K562 (cell line): ENCODE results near the gene PPP1R13L. TPM values are rescaled to one million over a fixed set of nuclear protein-coding genes. Genes with fewer than 3 reads are reported as not detected.

ENCODE experiments used
- DDX20 ChIP-seq: fragments of 450-650 bp; IDR thresholded peaks from 2 replicates; pipeline ENCODE4 v1.6.1; 2016; ENCODE audit warnings: missing genetic modification characterization, low read depth, mild to moderate bottlenecking, missing compliant biosample characterization, moderate library complexity
- FOXK1 ChIP-seq: sonication (generic); formaldehyde crosslinking; IDR thresholded peaks from 2 replicates; pipeline ENCODE4 v1.8.0; 2022; ENCODE audit warnings: missing genetic modification reagents, mild to moderate bottlenecking, borderline replicate concordance
- HINFP ChIP-seq: fragments of 450-650 bp; conservative IDR thresholded peaks from 2 replicates; pipeline ENCODE4 v1.6.1; 2016; ENCODE audit warnings: missing genetic modification characterization, low read depth, mild to moderate bottlenecking, control low read depth, missing compliant biosample characterization
- IRF1 ChIP-seq: sonication (generic); formaldehyde crosslinking; IDR thresholded peaks from 2 replicates; pipeline ENCODE4 v1.8.0; 2022; ENCODE audit warnings: missing genetic modification reagents, mild to moderate bottlenecking, borderline replicate concordance
- KLF16 ChIP-seq: IDR thresholded peaks from 2 replicates; pipeline ENCODE4 v1.6.1; 2016; ENCODE audit warnings: antibody characterized with exemption
- MLX ChIP-seq, 2 experiments: fragments of 450-650 bp in 1 of 2; sonication (generic) in 1 of 2; formaldehyde crosslinking; conservative IDR thresholded peaks; 2 replicates each; pipeline versions ENCODE4 v1.4.0 to v1.8.1; 2020 to 2022; ENCODE audit warnings: mild to moderate bottlenecking in 1 of 2, missing genetic modification reagents in 1 of 2
- PML ChIP-seq: IDR thresholded peaks from 2 replicates; pipeline ENCODE4 v1.6.1; 2012; ENCODE audit warnings: low read length, inconsistent platforms
- POLR3A ChIP-seq: IDR thresholded peaks from 2 replicates; pipeline ENCODE4 v1.6.1; 2011; ENCODE audit warnings: borderline replicate concordance, mild to moderate bottlenecking, moderate library complexity; ENCODE audit not compliant: insufficient read length, insufficient read depth; ENCODE audit errors: extremely low read depth
- POLR3G ChIP-seq: IDR thresholded peaks from 2 replicates; pipeline ENCODE4 v1.6.1; 2011; ENCODE audit not compliant: insufficient read length, insufficient replicate concordance; ENCODE audit errors: extremely low read depth
- PTBP1 ChIP-seq: fragments of 200-400 bp; formaldehyde crosslinking; IDR thresholded peaks from 2 replicates; pipeline ENCODE4 v1.6.1; 2017; ENCODE audit warnings: low read depth, low read length
- RNF219 ChIP-seq: fragments of 250-450 bp; sonication (Bioruptor Pico); IDR thresholded peaks from 2 replicates; pipeline ENCODE4 v1.5.0; 2022; ENCODE audit warnings: mild to moderate bottlenecking
- SIN3B ChIP-seq: fragments of 450-650 bp; IDR thresholded peaks from 2 replicates; pipeline ENCODE4 v1.6.1; 2017; ENCODE audit warnings: low read depth, mild to moderate bottlenecking, moderate library complexity
- SRSF1 ChIP-seq: fragments of 200-400 bp; formaldehyde crosslinking; IDR thresholded peaks from 2 replicates; pipeline ENCODE4 v1.6.1; 2017; ENCODE audit warnings: mild to moderate bottlenecking, low read depth, low read length, moderate library complexity
- TFE3 ChIP-seq: fragments of 450-650 bp; formaldehyde crosslinking; IDR thresholded peaks from 2 replicates; pipeline ENCODE4 v1.4.0; 2020; ENCODE audit warnings: mild to moderate bottlenecking, mixed read lengths
- TSC22D4 ChIP-seq: fragments of 450-650 bp; IDR thresholded peaks from 2 replicates; pipeline ENCODE4 v1.6.1; 2016; ENCODE audit warnings: missing genetic modification characterization, missing biosample characterization, control low read depth
- XRCC5 ChIP-seq: fragments of 200-400 bp; formaldehyde crosslinking; IDR thresholded peaks from 2 replicates; pipeline ENCODE4 v1.6.1; 2017; ENCODE audit warnings: low read depth, mild to moderate bottlenecking, low read length
- ZNF184 ChIP-seq: sonication (generic); formaldehyde crosslinking; IDR thresholded peaks from 2 replicates; pipeline ENCODE4 v1.5.0; 2020; ENCODE audit warnings: missing genetic modification reagents
- ZNF274 ChIP-seq: IDR thresholded peaks from 2 replicates; pipeline ENCODE4 v1.6.1; 2011; ENCODE audit warnings: low read depth, mild to moderate bottlenecking, low read length, moderate library complexity, borderline replicate concordance
- ZNF316 ChIP-seq: fragments of 450-650 bp; IDR thresholded peaks from 2 replicates; pipeline ENCODE4 v1.6.1; 2016
- ZNF76 ChIP-seq: fragments of 250-450 bp; sonication (Bioruptor Pico); IDR thresholded peaks from 2 replicates; pipeline ENCODE4 v1.4.0; 2020; ENCODE audit warnings: mild to moderate bottlenecking, moderate library complexity, borderline replicate concordance
- ZNF830 ChIP-seq: fragments of 250-450 bp; sonication (Bioruptor Pico); IDR thresholded peaks from 2 replicates; pipeline ENCODE4 v1.5.0; 2021; ENCODE audit warnings: mild to moderate bottlenecking
- polyA plus RNA-seq, 8 experiments: library from polyadenylated mRNA; depleted of rRNA in 4 of 8; stranded (reverse) in 5 of 8; unstranded in 3 of 8; fragments of >200 nt; fragmentation: Nextera tagmentation in 2 of 8; fragmentation: Illumina TruSeq in 1 of 8; extraction: Ambion mirVana in 2 of 8; extraction: Trizol in 1 of 8; gene quantifications; 2 replicates each; pipeline versions ENCODE4 v1.2.1 to v1.2.3, GENCODE V29; 2011 to 2014; ENCODE audit warnings: inconsistent platforms in 1 of 8, missing spikeins in 1 of 8
- total RNA-seq, 7 experiments: library from RNA; depleted of rRNA in 6 of 7; stranded (reverse); fragments of >200 nt in 6 of 7; fragmentation: Illumina TruSeq in 2 of 7; extraction: Trizol in 2 of 7; gene quantifications; 2 replicates each; pipeline versions ENCODE4 v1.2.1 to v1.2.3, GENCODE V29; 2011 to 2021; ENCODE audit warnings: low replicate concordance in 1 of 7

The PPP1R13L gene
- total and polyA plus RNA-seq, 9 of the 15 experiments (the other 6 are each of a cell fraction or from before 2014, with no cell fraction given) = 0.32 to 6.7 (median 2.0) TPM

- TF ChIP-seq ZNF316 (no peak), ZNF184 (CRISPR knock-in tag) (no peak), TFE3 (CRISPR knock-in tag) (no peak), ZNF76 (CRISPR knock-in tag) (0 out of 2 replicates have a peak, but pooled peaks have one; percentile 34), POLR3G (no peak), KLF16 (no peak), XRCC5 (peak; percentile 73), SRSF1 (no peak), PTBP1 (peak; percentile 76; the same call in 1 of the 2 replicates), DDX20 (tag) (no peak), TSC22D4 (tag) (no peak), IRF1 (no peak), FOXK1 (CRISPR knock-in tag) (no peak), SIN3B (no peak), RNF219 (CRISPR knock-in tag) (no peak), MLX (CRISPR knock-in tag; conservative IDR thresholded peaks at IDR 0.05) (no peak), ZNF274 (no peak), PML (no peak), HINFP (tag) (no peak), POLR3A (no peak), ZNF830 (no peak)
Measured at GRCh38 chr19:45404557-45405434, at the start of gene PPP1R13L (continued).
